OCI-LY7 (cell line): Measurements from ENCODE around the gene PARD3B.

Experiments used
- EZH2phosphoT487 ChIP-seq: fragments of 200-600 bp; sonication (generic); IDR thresholded peaks from 2 replicates; pipeline ENCODE4 v1.6.1; 2018; ENCODE audit warnings: low read depth, borderline replicate concordance, mild to moderate bottlenecking, mixed run types, antibody characterized with exemption, low read length, moderate library complexity, mixed read lengths
- TF ChIP-seq, protein P1 (sequence below): fragments of 200-600 bp; sonication (generic); conservative IDR thresholded peaks from 2 replicates; pipeline ENCODE4 v1.5.1; 2014; ENCODE audit warnings: mild to moderate bottlenecking, antibody characterized with exemption, low read length, moderate library complexity, mixed read lengths

- TF ChIP-seq, protein P1, sequence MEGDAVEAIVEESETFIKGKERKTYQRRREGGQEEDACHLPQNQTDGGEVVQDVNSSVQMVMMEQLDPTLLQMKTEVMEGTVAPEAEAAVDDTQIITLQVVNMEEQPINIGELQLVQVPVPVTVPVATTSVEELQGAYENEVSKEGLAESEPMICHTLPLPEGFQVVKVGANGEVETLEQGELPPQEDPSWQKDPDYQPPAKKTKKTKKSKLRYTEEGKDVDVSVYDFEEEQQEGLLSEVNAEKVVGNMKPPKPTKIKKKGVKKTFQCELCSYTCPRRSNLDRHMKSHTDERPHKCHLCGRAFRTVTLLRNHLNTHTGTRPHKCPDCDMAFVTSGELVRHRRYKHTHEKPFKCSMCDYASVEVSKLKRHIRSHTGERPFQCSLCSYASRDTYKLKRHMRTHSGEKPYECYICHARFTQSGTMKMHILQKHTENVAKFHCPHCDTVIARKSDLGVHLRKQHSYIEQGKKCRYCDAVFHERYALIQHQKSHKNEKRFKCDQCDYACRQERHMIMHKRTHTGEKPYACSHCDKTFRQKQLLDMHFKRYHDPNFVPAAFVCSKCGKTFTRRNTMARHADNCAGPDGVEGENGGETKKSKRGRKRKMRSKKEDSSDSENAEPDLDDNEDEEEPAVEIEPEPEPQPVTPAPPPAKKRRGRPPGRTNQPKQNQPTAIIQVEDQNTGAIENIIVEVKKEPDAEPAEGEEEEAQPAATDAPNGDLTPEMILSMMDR: no peak
- no peak for TF ChIP-seq EZH2phosphoT487
Measured at GRCh38 chr2:204713211-204713610, 167.9 kb downstream of the PARD3B start.
